Cardiac muscle cell (in vitro differentiated cells and primary cell): ENCODE results near the gene CFAP46. TPM values are rescaled to one million over a fixed set of nuclear protein-coding genes. Genes with fewer than 3 reads are reported as not detected.

Experiments used
- DNase-seq, 2 donors: peaks; one replicate each; pipeline versions ENCODE4 v3.0.0 to v3.0.0-alpha.2; 2010 to 2017; ENCODE audit warnings: low read depth in 1 of 2, low spot score in 1 of 2
- H3K27ac ChIP-seq: fragments of 200-600 bp; sonication (generic); 2 replicates; pipeline ENCODE4 v1.5.1; 2016
- H3K27me3 ChIP-seq: fragments of 200-600 bp; sonication (generic); 2 replicates; pipeline ENCODE4 v1.6.0; 2016; ENCODE audit warnings: control low read depth
- H3K36me3 ChIP-seq: fragments of 200-600 bp; sonication (generic); 2 replicates; pipeline ENCODE4 v1.5.1; 2016; ENCODE audit warnings: control low read depth
- H3K4me1 ChIP-seq: fragments of 200-600 bp; sonication (generic); 2 replicates; pipeline ENCODE4 v1.8.1; 2017; ENCODE audit warnings: low read depth, mild to moderate bottlenecking, mixed run types
- H3K4me3 ChIP-seq: fragments of 200-600 bp; sonication (generic); 2 replicates; pipeline ENCODE4 v1.5.1; 2016; ENCODE audit warnings: mild to moderate bottlenecking
- H3K9me3 ChIP-seq: fragments of 200-600 bp; sonication (generic); 2 replicates; pipeline ENCODE4 v1.5.1; 2017; ENCODE audit warnings: low read depth, mild to moderate bottlenecking, control low read depth
- CTCF ChIP-seq: IDR thresholded peaks from 2 replicates; pipeline ENCODE4 v1.5.1; 2012; ENCODE audit warnings: low read depth, mild to moderate bottlenecking, low read length
- polyA plus RNA-seq: library from polyadenylated mRNA; unstranded; fragments of >200 nt; fragmentation: Nextera tagmentation; extraction: Ambion mirVana; gene quantifications from 2 replicates; pipeline ENCODE4 v1.2.1, GENCODE V29; 2016
- total RNA-seq: library from RNA; depleted of rRNA; stranded (reverse); fragments of >200 nt; gene quantifications from 2 replicates; pipeline ENCODE4 v1.2.3, GENCODE V29; 2016

CFAP46 gene
- total and polyA plus RNA-seq, 2 experiments from 2014 or later = 2.8 to 4.5 TPM

- H3K36me3 ChIP-seq = no peaks in the 10 kb centered on the region
- H3K4me3 ChIP-seq = peak overlapping the region; percentile 66
- DNase-seq = no peak
- TF ChIP-seq CTCF = no peak
- H3K9me3 ChIP-seq = no peaks in the 10 kb centered on the region
- H3K27ac ChIP-seq = no peak overlapping the region
- H3K4me1 ChIP-seq = no peaks in the 10 kb centered on the region
- peaks cover 11% of the 10 kb centered on the region for H3K27me3 ChIP-seq
Observed at GRCh38 chr10:132943058-132943790, 854 bp upstream of the CFAP46 start.

- Histone ChIP-seq H3K36me3 (no peaks in the 10 kb centered on the region), H3K4me3 (peak overlapping the region; percentile 66), H3K27ac (no peak overlapping the region), H3K27me3 (peaks cover 11% of the 10 kb centered on the region), H3K9me3 (no peaks in the 10 kb centered on the region), H3K4me1 (no peaks in the 10 kb centered on the region)
- TF ChIP-seq CTCF = no peak
- no peak for DNase-seq
Observed at GRCh38 chr10:132941640-132942051, 724 bp downstream of the CFAP46 start.

GRCh38 chr10:132940791-132941465 lies 1.4 kb downstream of the CFAP46 start:
- Histone ChIP-seq H3K4me3 (no peak overlapping the region), H3K27ac (no peak overlapping the region), H3K36me3 (no peaks in the 10 kb centered on the region), H3K4me1 (no peaks in the 10 kb centered on the region), H3K27me3 (peaks cover 9% of the 10 kb centered on the region), H3K9me3 (no peaks in the 10 kb centered on the region)
- no peak for DNase-seq
- TF ChIP-seq CTCF = no peak

- H3K27ac ChIP-seq = no peak overlapping the region
- no peak overlapping the region for H3K4me3 ChIP-seq
- DNase-seq = peak; percentile 65 to 69
- no peaks in the 10 kb centered on the region for H3K36me3 ChIP-seq
- TF ChIP-seq CTCF = peak; percentile 88
- no peaks in the 10 kb centered on the region for H3K4me1 ChIP-seq
- H3K27me3 ChIP-seq = peaks cover 6% of the 10 kb centered on the region
- no peaks in the 10 kb centered on the region for H3K9me3 ChIP-seq
Observed at GRCh38 chr10:132939957-132940790, 2.2 kb downstream of the CFAP46 start.

- H3K27me3 ChIP-seq = peaks cover 6% of the 10 kb centered on the region
- TF ChIP-seq CTCF = no peak
- H3K4me3 ChIP-seq = no peak overlapping the region
- no peaks in the 10 kb centered on the region for H3K9me3 ChIP-seq
- H3K36me3 ChIP-seq = no peaks in the 10 kb centered on the region
- H3K4me1 ChIP-seq = no peaks in the 10 kb centered on the region
- H3K27ac ChIP-seq = no peak overlapping the region
- DNase-seq = no peak
Observed at GRCh38 chr10:132939378-132939955, 2.9 kb downstream of the CFAP46 start.
